Measurements from ENCODE around the gene ZCCHC2.

GRCh38 chr18:62526098-62527025 lies 3.5 kb downstream of the ZCCHC2 start:
- TF ChIP-seq ESRRA (IDR thresholded peaks at IDR 0.05; ENCODE audit: borderline replicate concordance, low read depth) (peak; percentile 91), L3MBTL2 (IDR thresholded peaks at IDR 0.05) (0 out of 2 replicates have a peak, but pooled peaks have one; percentile 70), CTCF (IDR thresholded peaks at IDR 0.05 in 2 of 3, conservative IDR thresholded peaks at IDR 0.05 in 1 of 3; ENCODE audit: insufficient read depth in 2 of 3, low read depth in 1 of 3, low read length in 3 of 3) (no peak), ZNF639 (CRISPR knock-in tag; conservative IDR thresholded peaks at IDR 0.05 in 1 of 2, IDR thresholded peaks at IDR 0.05 in 1 of 2) (0 out of 4 replicates have a peak, but pooled peaks of 1 of the 2 experiments have one; percentile 51)

Data from K562 (cell line).